ENCODE data around the gene WDFY3.

The WDFY3 gene

GRCh38 chr4:84897516-84897915, 69.0 kb downstream of the WDFY3 start:
- H3K79me2 ChIP-seq (ENCODE audit: insufficient read depth, low read length) = no peaks in the 10 kb centered on the region
- H3F3A ChIP-seq (ENCODE audit: low read depth) = no peaks in the 10 kb centered on the region
- H2AFZ ChIP-seq (ENCODE audit: low read length) = no peak overlapping the region
- TF ChIP-seq, protein P1, sequence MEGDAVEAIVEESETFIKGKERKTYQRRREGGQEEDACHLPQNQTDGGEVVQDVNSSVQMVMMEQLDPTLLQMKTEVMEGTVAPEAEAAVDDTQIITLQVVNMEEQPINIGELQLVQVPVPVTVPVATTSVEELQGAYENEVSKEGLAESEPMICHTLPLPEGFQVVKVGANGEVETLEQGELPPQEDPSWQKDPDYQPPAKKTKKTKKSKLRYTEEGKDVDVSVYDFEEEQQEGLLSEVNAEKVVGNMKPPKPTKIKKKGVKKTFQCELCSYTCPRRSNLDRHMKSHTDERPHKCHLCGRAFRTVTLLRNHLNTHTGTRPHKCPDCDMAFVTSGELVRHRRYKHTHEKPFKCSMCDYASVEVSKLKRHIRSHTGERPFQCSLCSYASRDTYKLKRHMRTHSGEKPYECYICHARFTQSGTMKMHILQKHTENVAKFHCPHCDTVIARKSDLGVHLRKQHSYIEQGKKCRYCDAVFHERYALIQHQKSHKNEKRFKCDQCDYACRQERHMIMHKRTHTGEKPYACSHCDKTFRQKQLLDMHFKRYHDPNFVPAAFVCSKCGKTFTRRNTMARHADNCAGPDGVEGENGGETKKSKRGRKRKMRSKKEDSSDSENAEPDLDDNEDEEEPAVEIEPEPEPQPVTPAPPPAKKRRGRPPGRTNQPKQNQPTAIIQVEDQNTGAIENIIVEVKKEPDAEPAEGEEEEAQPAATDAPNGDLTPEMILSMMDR (conservative IDR thresholded peaks at IDR 0.05; ENCODE audit: low read length) = no peak
- TF ChIP-seq EZH2phosphoT487 (IDR thresholded peaks at IDR 0.05; ENCODE audit: borderline replicate concordance) = no peak
- peaks cover 3% of the 10 kb centered on the region for H4K20me1 ChIP-seq (ENCODE audit: insufficient read depth, low read length, poor library complexity, severe bottlenecking)
- no peak overlapping the region for H3K4me2 ChIP-seq (ENCODE audit: low read depth, low read length, poor library complexity, severe bottlenecking)
- H3K4me3 ChIP-seq (ENCODE audit: low read length, poor library complexity, severe bottlenecking) = no peak overlapping the region
- H3K27me3 ChIP-seq (ENCODE audit: insufficient read depth, low read length, poor library complexity, severe bottlenecking) = no peaks in the 10 kb centered on the region
- H3K9me2 ChIP-seq (replicated peaks; ENCODE audit: low read depth, low read length) = no peaks in the 10 kb centered on the region
- H3K36me3 ChIP-seq (ENCODE audit: insufficient read depth, low read length) = no peaks in the 10 kb centered on the region
- H3K4me1 ChIP-seq (ENCODE audit: insufficient read depth, low read length, poor library complexity, severe bottlenecking) = no peaks in the 10 kb centered on the region
- no peak overlapping the region for H3K9ac ChIP-seq (ENCODE audit: low read depth, low read length, poor library complexity, severe bottlenecking)
- no peaks in the 10 kb centered on the region for H3K9me3 ChIP-seq (ENCODE audit: insufficient read depth, low read depth, low read length)

GRCh38 chr4:84895283-84895682, 71.2 kb downstream of the WDFY3 start:
- Histone ChIP-seq H3K4me2 (ENCODE audit: low read depth, low read length, poor library complexity, severe bottlenecking) (no peak overlapping the region), H3K27me3 (ENCODE audit: insufficient read depth, low read length, poor library complexity, severe bottlenecking) (no peaks in the 10 kb centered on the region), H3K79me2 (ENCODE audit: insufficient read depth, low read length) (no peaks in the 10 kb centered on the region), H2AFZ (ENCODE audit: low read length) (no peak overlapping the region), H3K4me3 (ENCODE audit: low read length, poor library complexity, severe bottlenecking) (no peak overlapping the region), H4K20me1 (ENCODE audit: insufficient read depth, low read length, poor library complexity, severe bottlenecking) (peaks cover 2% of the 10 kb centered on the region), H3K4me1 (ENCODE audit: insufficient read depth, low read length, poor library complexity, severe bottlenecking) (no peaks in the 10 kb centered on the region), H3K36me3 (ENCODE audit: insufficient read depth, low read length) (no peaks in the 10 kb centered on the region), H3F3A (ENCODE audit: low read depth) (no peaks in the 10 kb centered on the region), H3K9ac (ENCODE audit: low read depth, low read length, poor library complexity, severe bottlenecking) (peak overlapping the region; percentile 16), H3K9me2 (replicated peaks; ENCODE audit: low read depth, low read length) (no peaks in the 10 kb centered on the region), H3K9me3 (ENCODE audit: insufficient read depth, low read depth, low read length) (no peaks in the 10 kb centered on the region)
- TF ChIP-seq, protein P1 (conservative IDR thresholded peaks at IDR 0.05; ENCODE audit: low read length) = no peak
- no peak for TF ChIP-seq EZH2phosphoT487 (IDR thresholded peaks at IDR 0.05; ENCODE audit: borderline replicate concordance)

DNA sequence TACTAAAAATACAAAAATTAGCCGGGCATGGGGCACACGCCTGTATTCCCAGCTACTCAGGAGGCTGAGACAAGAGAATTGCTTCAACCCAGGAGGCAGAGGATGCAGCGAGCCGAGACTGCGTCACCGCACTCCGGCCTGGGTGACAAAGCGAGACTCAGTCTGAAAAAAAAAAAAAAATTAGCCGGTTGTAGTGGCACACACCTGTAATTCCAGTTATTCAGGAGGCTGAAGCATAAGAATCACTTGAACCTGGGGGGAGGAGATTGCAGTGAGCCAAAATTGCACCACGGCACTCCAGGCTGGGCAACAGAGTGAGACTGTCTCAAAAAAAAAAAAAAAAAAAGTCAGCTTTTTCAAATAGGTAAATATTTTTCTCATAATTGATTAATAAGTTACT, 71.9 kb downstream of the WDFY3 start:
- TF ChIP-seq, protein P1 (conservative IDR thresholded peaks at IDR 0.05; ENCODE audit: low read length) = no peak
- Histone ChIP-seq H3K27me3 (ENCODE audit: insufficient read depth, low read length, poor library complexity, severe bottlenecking) (no peaks in the 10 kb centered on the region), H3K9ac (ENCODE audit: low read depth, low read length, poor library complexity, severe bottlenecking) (peak overlapping the region; percentile 16), H3K36me3 (ENCODE audit: insufficient read depth, low read length) (no peaks in the 10 kb centered on the region), H3K4me3 (ENCODE audit: low read length, poor library complexity, severe bottlenecking) (no peak overlapping the region), H4K20me1 (ENCODE audit: insufficient read depth, low read length, poor library complexity, severe bottlenecking) (no peaks in the 10 kb centered on the region), H3K79me2 (ENCODE audit: insufficient read depth, low read length) (no peaks in the 10 kb centered on the region), H3K9me3 (ENCODE audit: insufficient read depth, low read depth, low read length) (no peaks in the 10 kb centered on the region), H3K4me2 (ENCODE audit: low read depth, low read length, poor library complexity, severe bottlenecking) (no peak overlapping the region), H3K9me2 (replicated peaks; ENCODE audit: low read depth, low read length) (no peaks in the 10 kb centered on the region), H3F3A (ENCODE audit: low read depth) (no peaks in the 10 kb centered on the region), H2AFZ (ENCODE audit: low read length) (no peak overlapping the region), H3K4me1 (ENCODE audit: insufficient read depth, low read length, poor library complexity, severe bottlenecking) (no peaks in the 10 kb centered on the region)
